DOHH2 (cell line): Measurements from ENCODE around the gene ZNF695.

ENCODE experiments used
- CTCF ChIP-seq: fragments of 200-600 bp; sonication (generic); IDR thresholded peaks from one replicate; pipeline ENCODE4 v1.5.1; 2014; ENCODE audit warnings: antibody characterized with exemption, mild to moderate bottlenecking, low read depth, low read length; ENCODE audit not compliant: poor library complexity, severe bottlenecking
- EZH2phosphoT487 ChIP-seq: fragments of 200-600 bp; sonication (generic); IDR thresholded peaks from 2 replicates; pipeline ENCODE4 v1.6.1; 2017; ENCODE audit warnings: borderline replicate concordance, mild to moderate bottlenecking, antibody characterized with exemption, low read length, moderate library complexity, mixed read lengths

GRCh38 chr1:246971969-246972368 is 35.9 kb downstream of the ZNF695 start:
- TF ChIP-seq CTCF: no peak
- no peak for TF ChIP-seq EZH2phosphoT487
